Measurements from ENCODE around the gene SMIM27. TPM values are rescaled to one million over a fixed set of nuclear protein-coding genes. Genes with fewer than 3 reads are reported as not detected.
"Not testable (repeated sequence)": the region's sequence is repeated elsewhere in the genome, so short reads cannot be mapped to it uniquely, and the experiment has no call there.

SMIM27 gene
- total RNA-seq, 1 donor from 2014 or later: 7.8 TPM

DNA sequence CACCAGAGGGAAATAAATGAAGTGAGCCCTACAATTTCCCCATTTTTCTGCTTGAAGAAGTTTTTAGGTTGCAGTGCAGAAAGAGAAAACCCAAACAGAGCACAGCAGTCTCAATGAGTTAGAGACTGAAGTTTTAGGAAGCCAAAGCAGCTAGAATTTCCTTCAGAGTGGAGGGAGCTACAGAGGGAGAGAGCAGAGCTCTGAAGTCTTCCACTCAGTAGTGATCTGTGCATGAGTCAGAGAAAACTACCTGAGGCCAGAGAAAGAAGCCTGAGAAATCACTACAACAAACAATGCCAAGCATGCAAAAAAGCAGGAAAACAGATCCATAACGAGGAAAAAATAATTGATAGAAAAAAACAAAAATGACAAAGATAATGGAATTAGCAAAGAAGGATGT is 38.8 kb downstream of the SMIM27 start:
- Mint-ChIP-seq H3K4me3 (ENCODE audit: unreplicated experiment) (no peak overlapping the region), H3K9me3 (ENCODE audit: unreplicated experiment) (peaks cover 3% of the 10 kb centered on the region), H3K4me1 (ENCODE audit: low read depth, unreplicated experiment) (no peaks in the 10 kb centered on the region), H3K27ac (ENCODE audit: unreplicated experiment) (no peak overlapping the region), H3K27me3 (ENCODE audit: unreplicated experiment) (peaks cover 1% of the 10 kb centered on the region), H3K36me3 (ENCODE audit: unreplicated experiment) (no peaks in the 10 kb centered on the region)
- DNase-seq: no peak
- TF ChIP-seq, protein P1, sequence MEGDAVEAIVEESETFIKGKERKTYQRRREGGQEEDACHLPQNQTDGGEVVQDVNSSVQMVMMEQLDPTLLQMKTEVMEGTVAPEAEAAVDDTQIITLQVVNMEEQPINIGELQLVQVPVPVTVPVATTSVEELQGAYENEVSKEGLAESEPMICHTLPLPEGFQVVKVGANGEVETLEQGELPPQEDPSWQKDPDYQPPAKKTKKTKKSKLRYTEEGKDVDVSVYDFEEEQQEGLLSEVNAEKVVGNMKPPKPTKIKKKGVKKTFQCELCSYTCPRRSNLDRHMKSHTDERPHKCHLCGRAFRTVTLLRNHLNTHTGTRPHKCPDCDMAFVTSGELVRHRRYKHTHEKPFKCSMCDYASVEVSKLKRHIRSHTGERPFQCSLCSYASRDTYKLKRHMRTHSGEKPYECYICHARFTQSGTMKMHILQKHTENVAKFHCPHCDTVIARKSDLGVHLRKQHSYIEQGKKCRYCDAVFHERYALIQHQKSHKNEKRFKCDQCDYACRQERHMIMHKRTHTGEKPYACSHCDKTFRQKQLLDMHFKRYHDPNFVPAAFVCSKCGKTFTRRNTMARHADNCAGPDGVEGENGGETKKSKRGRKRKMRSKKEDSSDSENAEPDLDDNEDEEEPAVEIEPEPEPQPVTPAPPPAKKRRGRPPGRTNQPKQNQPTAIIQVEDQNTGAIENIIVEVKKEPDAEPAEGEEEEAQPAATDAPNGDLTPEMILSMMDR (IDR thresholded peaks at IDR 0.05; ENCODE audit: partially characterized antibody, unreplicated experiment): no peak

- peaks cover 7% of the 10 kb centered on the region for H3K4me1 Mint-ChIP-seq (ENCODE audit: low read depth, unreplicated experiment)
- TF ChIP-seq, protein P1 (IDR thresholded peaks at IDR 0.05; ENCODE audit: partially characterized antibody, unreplicated experiment): no peak
- H3K4me3 Mint-ChIP-seq (ENCODE audit: unreplicated experiment): no peak overlapping the region
- no peak for DNase-seq
- H3K36me3 Mint-ChIP-seq (ENCODE audit: unreplicated experiment): peaks cover 5% of the 10 kb centered on the region
- peaks cover 1% of the 10 kb centered on the region for H3K9me3 Mint-ChIP-seq (ENCODE audit: unreplicated experiment)
- peaks cover 1% of the 10 kb centered on the region for H3K27me3 Mint-ChIP-seq (ENCODE audit: unreplicated experiment)
- H3K27ac Mint-ChIP-seq (ENCODE audit: unreplicated experiment): no peak overlapping the region
These were observed 44.2 kb downstream of the SMIM27 start for GRCh38 chr9:32596096-32596865.

DNA sequence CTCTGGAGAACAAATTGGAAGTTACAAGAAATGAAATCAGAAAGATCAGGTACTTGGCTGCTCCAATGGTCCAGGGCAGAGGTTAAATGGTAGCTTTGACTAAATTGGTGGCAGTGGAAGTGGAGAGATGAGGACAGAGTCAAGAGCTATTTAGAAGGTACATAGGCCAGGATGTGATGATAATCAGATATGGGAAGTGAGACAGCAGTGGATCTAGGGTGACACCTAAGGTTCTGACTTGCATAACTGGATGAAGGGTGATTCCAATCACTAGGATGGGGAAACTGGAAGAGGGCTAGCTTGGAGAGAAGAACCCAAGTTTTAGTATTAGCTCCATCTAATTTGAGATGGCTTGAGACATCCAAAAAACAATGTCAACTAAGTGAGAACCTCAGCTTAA is 44.8 kb downstream of the SMIM27 start:
- Mint-ChIP-seq H3K36me3 (ENCODE audit: unreplicated experiment) (peaks cover 5% of the 10 kb centered on the region), H3K4me3 (ENCODE audit: unreplicated experiment) (no peak overlapping the region), H3K4me1 (ENCODE audit: low read depth, unreplicated experiment) (peaks cover 7% of the 10 kb centered on the region), H3K27me3 (ENCODE audit: unreplicated experiment) (peaks cover under 1% of the 10 kb centered on the region), H3K27ac (ENCODE audit: unreplicated experiment) (no peak overlapping the region), H3K9me3 (ENCODE audit: unreplicated experiment) (peaks cover 1% of the 10 kb centered on the region)
- DNase-seq: no peak
- TF ChIP-seq, protein P1 (IDR thresholded peaks at IDR 0.05; ENCODE audit: partially characterized antibody, unreplicated experiment): no peak

DNA sequence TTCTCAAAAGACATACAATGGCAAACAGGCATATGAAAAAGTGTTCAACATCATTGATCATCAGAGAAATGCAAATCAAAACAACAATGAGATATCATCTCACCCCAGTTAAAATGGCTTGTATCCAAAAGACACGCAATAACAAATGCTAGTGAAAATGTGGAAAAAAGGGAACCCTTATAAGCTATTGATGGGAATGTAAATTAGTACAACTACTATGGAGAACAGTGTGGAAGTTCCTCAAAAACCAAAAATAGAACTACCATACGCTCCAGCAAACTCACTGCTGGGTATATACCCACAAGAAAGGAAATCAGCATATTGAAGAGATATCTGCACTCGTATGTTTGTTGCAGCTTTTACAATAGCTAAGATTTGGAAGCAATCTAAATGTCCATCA is 46.9 kb downstream of the SMIM27 start:
- not testable (repeated sequence) for H3K27me3 Mint-ChIP-seq (ENCODE audit: unreplicated experiment); H3K9me3 Mint-ChIP-seq (ENCODE audit: unreplicated experiment); H3K27ac Mint-ChIP-seq (ENCODE audit: unreplicated experiment)

More for the DNA sequence above, 46.9 kb downstream of the SMIM27 start:
- not testable (repeated sequence) for H3K36me3 Mint-ChIP-seq (ENCODE audit: unreplicated experiment); DNase-seq; H3K4me1 Mint-ChIP-seq (ENCODE audit: low read depth, unreplicated experiment); H3K4me3 Mint-ChIP-seq (ENCODE audit: unreplicated experiment)

Other genes starting within 250 kb of the SMIM27 start
- 17.6 TPM for gene ACO1, start 167.7 kb upstream of the SMIM27 start, total RNA-seq (ENCODE audit: unreplicated experiment)
- 3.0 TPM for gene RIGI, start 26.1 kb upstream of the SMIM27 start, total RNA-seq (ENCODE audit: unreplicated experiment)
- gene TOPORS, start 259 bp downstream of the SMIM27 start, total RNA-seq (ENCODE audit: unreplicated experiment): 13.9 TPM
- gene NDUFB6, start 20.8 kb downstream of the SMIM27 start, total RNA-seq (ENCODE audit: unreplicated experiment): 30.7 TPM
- not detected for gene TAF1L, start 83.3 kb downstream of the SMIM27 start, total RNA-seq (ENCODE audit: unreplicated experiment)
- 0.27 TPM for gene TMEM215, start 231.2 kb downstream of the SMIM27 start, total RNA-seq (ENCODE audit: unreplicated experiment)